Measurements from ENCODE around the gene HECW1.
"Not testable (repeated sequence)": the region's sequence is repeated elsewhere in the genome, so short reads cannot be mapped to it uniquely, and the experiment has no call there.

HECW1 gene

GRCh38 chr7:43479042-43479441, 366.6 kb downstream of the HECW1 start:
- ATAC-seq, result no peak

GRCh38 chr7:43479543-43479942, 367.1 kb downstream of the HECW1 start:
- no peak for ATAC-seq

- ATAC-seq, result no peak
Observed at GRCh38 chr7:43480581-43480980, 368.1 kb downstream of the HECW1 start.

- no peak for ATAC-seq
Observed at GRCh38 chr7:43481902-43482678, 369.6 kb downstream of the HECW1 start.

- no peak for ATAC-seq
Observed at GRCh38 chr7:43482679-43483252, 370.3 kb downstream of the HECW1 start.

- ATAC-seq, result no peak
Observed at GRCh38 chr7:43484678-43485395, 372.4 kb downstream of the HECW1 start.

- no peak for ATAC-seq
Observed at GRCh38 chr7:43485580-43485979, 373.1 kb downstream of the HECW1 start.

- ATAC-seq, result not testable (repeated sequence)
Observed at GRCh38 chr7:43486008-43486407, 373.6 kb downstream of the HECW1 start.

GRCh38 chr7:43486634-43487033, 374.2 kb downstream of the HECW1 start:
- ATAC-seq, result no peak

- ATAC-seq, result no peak
Observed at GRCh38 chr7:43487731-43488073, 375.3 kb downstream of the HECW1 start.

- no peak for ATAC-seq
Observed at GRCh38 chr7:43489257-43489656, 376.8 kb downstream of the HECW1 start.

GRCh38 chr7:43490016-43490415, 377.6 kb downstream of the HECW1 start:
- no peak for ATAC-seq

GRCh38 chr7:43491123-43491522, 378.7 kb downstream of the HECW1 start:
- no peak for ATAC-seq

- no peak for ATAC-seq
Observed at GRCh38 chr7:43491984-43492383, 379.5 kb downstream of the HECW1 start.

- ATAC-seq, result no peak
Observed at GRCh38 chr7:43492896-43493295, 380.4 kb downstream of the HECW1 start.

GRCh38 chr7:43495572-43495971, 383.1 kb downstream of the HECW1 start:
- no peak for ATAC-seq

- no peak for ATAC-seq
Observed at GRCh38 chr7:43496596-43496995, 384.1 kb downstream of the HECW1 start.

GRCh38 chr7:43501870-43502269, 389.4 kb downstream of the HECW1 start:
- ATAC-seq, result no peak

- ATAC-seq, result no peak
Observed at GRCh38 chr7:43502941-43503340, 390.5 kb downstream of the HECW1 start.

GRCh38 chr7:43505412-43505811, 393.0 kb downstream of the HECW1 start:
- no peak for ATAC-seq

- no peak for ATAC-seq
Observed at GRCh38 chr7:43506460-43506859, 394.0 kb downstream of the HECW1 start.

- ATAC-seq, result no peak
Observed at GRCh38 chr7:43508461-43508860, 396.0 kb downstream of the HECW1 start.

- ATAC-seq, result no peak
Observed at GRCh38 chr7:43509906-43510305, 397.5 kb downstream of the HECW1 start.

GRCh38 chr7:43511029-43511428, 398.6 kb downstream of the HECW1 start:
- ATAC-seq, result no peak

Data from activated CD4-positive, CD25-positive, alpha-beta regulatory T cell treated with anti-CD3 and anti-CD28 coated beads, Interleukin-2, amount 50 U/mL, for 24 hours (primary cell).